ENCODE results near the gene SLC5A8. TPM values are rescaled to one million over a fixed set of nuclear protein-coding genes. Genes with fewer than 3 reads are reported as not detected.
"Not testable (repeated sequence)": the region's sequence is repeated elsewhere in the genome, so short reads cannot be mapped to it uniquely, and the experiment has no call there.

Gene SLC5A8
- total RNA-seq, 1 experiment from 2014 or later: not detected

- Histone ChIP-seq H2AFZ (no peak overlapping the region), H3K27me3 (ENCODE audit: insufficient read depth, low read depth) (peaks cover 22% of the 10 kb centered on the region), H4K20me1 (ENCODE audit: insufficient read depth) (no peaks in the 10 kb centered on the region), H3K4me2 (no peak overlapping the region), H3K27ac (no peak overlapping the region), H3K36me3 (ENCODE audit: low read depth) (no peaks in the 10 kb centered on the region), H3K4me1 (replicated peaks; ENCODE audit: insufficient read depth) (no peaks in the 10 kb centered on the region), H3F3A (ENCODE audit: insufficient read depth, low read depth) (no peaks in the 10 kb centered on the region), H3K9me3 (ENCODE audit: insufficient read depth, low read depth) (no peaks in the 10 kb centered on the region), H3K79me2 (ENCODE audit: low read depth) (no peaks in the 10 kb centered on the region), H3K4me3 (no peak overlapping the region), H3K9me2 (ENCODE audit: insufficient read depth) (no peaks in the 10 kb centered on the region)
- CTCF ChIA-PET: no interaction called here
- POLR2A ChIA-PET (ENCODE audit: unreplicated experiment): no interaction called here
- BruUV-seq (replicated peaks): no TSS peak
- intact Hi-C loops (cut with micrococcal nuclease; ENCODE audit: unreplicated experiment): no loop called here
- no peak for DNase-seq
- no peak for TF ChIP-seq EZH2 (IDR thresholded peaks at IDR 0.05; ENCODE audit: low read depth)
- TF ChIP-seq, protein P1, sequence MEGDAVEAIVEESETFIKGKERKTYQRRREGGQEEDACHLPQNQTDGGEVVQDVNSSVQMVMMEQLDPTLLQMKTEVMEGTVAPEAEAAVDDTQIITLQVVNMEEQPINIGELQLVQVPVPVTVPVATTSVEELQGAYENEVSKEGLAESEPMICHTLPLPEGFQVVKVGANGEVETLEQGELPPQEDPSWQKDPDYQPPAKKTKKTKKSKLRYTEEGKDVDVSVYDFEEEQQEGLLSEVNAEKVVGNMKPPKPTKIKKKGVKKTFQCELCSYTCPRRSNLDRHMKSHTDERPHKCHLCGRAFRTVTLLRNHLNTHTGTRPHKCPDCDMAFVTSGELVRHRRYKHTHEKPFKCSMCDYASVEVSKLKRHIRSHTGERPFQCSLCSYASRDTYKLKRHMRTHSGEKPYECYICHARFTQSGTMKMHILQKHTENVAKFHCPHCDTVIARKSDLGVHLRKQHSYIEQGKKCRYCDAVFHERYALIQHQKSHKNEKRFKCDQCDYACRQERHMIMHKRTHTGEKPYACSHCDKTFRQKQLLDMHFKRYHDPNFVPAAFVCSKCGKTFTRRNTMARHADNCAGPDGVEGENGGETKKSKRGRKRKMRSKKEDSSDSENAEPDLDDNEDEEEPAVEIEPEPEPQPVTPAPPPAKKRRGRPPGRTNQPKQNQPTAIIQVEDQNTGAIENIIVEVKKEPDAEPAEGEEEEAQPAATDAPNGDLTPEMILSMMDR (conservative IDR thresholded peaks at IDR 0.05): no peak
Observed at GRCh38 chr12:101165319-101165718, 44.7 kb downstream of the SLC5A8 start.

DNA sequence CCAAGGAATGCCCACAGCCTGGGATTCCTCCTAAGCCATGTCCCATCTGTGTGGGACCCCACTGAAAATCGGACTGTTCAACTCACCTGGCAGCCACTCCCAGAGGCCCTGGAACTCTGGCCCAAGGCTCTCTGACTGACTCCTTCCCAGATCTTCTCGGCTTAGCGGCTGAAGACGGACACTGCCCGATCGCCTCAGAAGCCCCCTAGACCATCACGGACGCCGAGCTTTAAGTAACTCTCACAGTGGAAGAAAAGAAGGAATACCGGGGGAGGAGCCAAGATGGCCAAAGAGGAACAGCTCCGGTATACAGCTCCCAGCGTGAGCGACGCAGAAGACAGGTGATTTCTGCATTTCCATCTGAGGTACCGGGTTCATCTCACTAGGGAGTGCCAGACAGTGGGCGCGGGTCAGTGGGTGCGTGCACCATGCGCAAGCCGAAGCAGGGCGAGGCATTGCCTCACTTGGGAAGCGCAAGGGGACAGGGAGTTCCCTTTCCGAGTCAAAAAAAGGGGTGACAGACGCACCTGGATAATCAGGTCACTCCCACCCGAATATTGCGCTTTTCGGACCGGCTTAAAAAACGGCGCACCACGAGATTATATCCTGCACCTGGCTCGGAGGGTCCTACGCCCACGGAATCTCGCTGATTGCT, 64.1 kb downstream of the SLC5A8 start:
- H3K9me2 ChIP-seq (ENCODE audit: insufficient read depth); H3F3A ChIP-seq (ENCODE audit: insufficient read depth, low read depth); H3K27ac ChIP-seq; H3K9me3 ChIP-seq (ENCODE audit: insufficient read depth, low read depth); BruUV-seq (replicated peaks); DNase-seq; H3K79me2 ChIP-seq (ENCODE audit: low read depth); H2AFZ ChIP-seq; H4K20me1 ChIP-seq (ENCODE audit: insufficient read depth); H3K36me3 ChIP-seq (ENCODE audit: low read depth); CTCF ChIA-PET; H3K4me3 ChIP-seq; H3K4me1 ChIP-seq (replicated peaks; ENCODE audit: insufficient read depth); intact Hi-C loops (cut with micrococcal nuclease; ENCODE audit: unreplicated experiment); H3K4me2 ChIP-seq; H3K27me3 ChIP-seq (ENCODE audit: insufficient read depth, low read depth); POLR2A ChIA-PET (ENCODE audit: unreplicated experiment): not testable (repeated sequence)

- intact Hi-C loops (cut with micrococcal nuclease; ENCODE audit: unreplicated experiment): no loop called here
- ChIA-PET POLR2A (ENCODE audit: unreplicated experiment) (no interaction called here), CTCF (no interaction called here)
- DNase-seq: no peak
- H3K9me3 ChIP-seq (ENCODE audit: insufficient read depth, low read depth): no peaks in the 10 kb centered on the region
- BruUV-seq (replicated peaks): no TSS peak
- H3K36me3 ChIP-seq (ENCODE audit: low read depth): no peaks in the 10 kb centered on the region
- H3K27ac ChIP-seq: no peak overlapping the region
- no peak for TF ChIP-seq EZH2 (IDR thresholded peaks at IDR 0.05; ENCODE audit: low read depth)
- TF ChIP-seq, protein P1 (conservative IDR thresholded peaks at IDR 0.05): no peak
- H3K4me2 ChIP-seq: no peak overlapping the region
- no peaks in the 10 kb centered on the region for H3K4me1 ChIP-seq (replicated peaks; ENCODE audit: insufficient read depth)
- no peak overlapping the region for H2AFZ ChIP-seq
- H4K20me1 ChIP-seq (ENCODE audit: insufficient read depth): no peaks in the 10 kb centered on the region
- no peaks in the 10 kb centered on the region for H3K79me2 ChIP-seq (ENCODE audit: low read depth)
- no peak overlapping the region for H3K4me3 ChIP-seq
- H3F3A ChIP-seq (ENCODE audit: insufficient read depth, low read depth): no peaks in the 10 kb centered on the region
- H3K27me3 ChIP-seq (ENCODE audit: insufficient read depth, low read depth): peaks cover 14% of the 10 kb centered on the region
- no peaks in the 10 kb centered on the region for H3K9me2 ChIP-seq (ENCODE audit: insufficient read depth)
Observed at GRCh38 chr12:101127521-101128219, 82.4 kb downstream of the SLC5A8 start.

Data from PC-9 (cell line).